HG02763 (cell line): ENCODE results near the gene CNTN1.
"Not testable (repeated sequence)": the region's sequence is repeated elsewhere in the genome, so short reads cannot be mapped to it uniquely, and the experiment has no call there.

ENCODE experiments used
- ATAC-seq: cut with Tn5 transposase; IDR thresholded peaks from one replicate; pipeline ENCODE4 v1.9.1; 2021; ENCODE audit warnings: mild to moderate bottlenecking, moderate library complexity; ENCODE audit not compliant: unreplicated experiment

The CNTN1 gene

DNA sequence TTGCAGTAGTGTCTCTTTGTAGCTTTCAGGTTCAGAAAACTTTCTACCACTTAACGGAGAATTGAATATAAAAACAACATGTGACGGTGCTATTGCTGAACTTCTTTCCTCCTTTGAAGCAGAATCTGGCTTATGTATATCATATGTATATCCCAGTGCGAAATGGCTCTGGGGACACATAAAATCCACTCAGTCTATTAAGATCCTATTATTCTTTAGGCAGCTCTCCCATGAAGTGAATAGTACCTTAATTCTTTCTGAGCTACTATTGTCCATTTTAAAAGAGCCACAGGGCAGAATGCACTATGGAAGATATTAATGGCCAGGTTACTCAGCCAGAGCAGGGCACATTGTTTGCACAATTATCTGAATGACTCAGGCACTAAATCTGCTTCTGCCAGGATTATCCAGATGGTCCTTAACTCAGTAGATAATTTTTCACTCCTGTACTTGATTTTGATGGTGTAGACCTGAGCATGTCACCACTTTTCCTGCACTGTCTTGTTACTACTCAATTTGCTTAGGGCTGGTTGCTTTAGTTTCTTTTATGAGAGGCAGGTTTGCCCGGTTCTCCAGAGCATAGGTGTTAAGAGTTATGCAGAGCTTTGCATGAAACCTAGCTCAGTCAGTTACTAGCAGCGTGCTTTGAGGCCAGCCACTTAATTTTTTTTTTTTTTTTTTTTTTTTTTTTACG lies 5.5 kb downstream of the CNTN1 start:
- no peak for ATAC-seq

DNA sequence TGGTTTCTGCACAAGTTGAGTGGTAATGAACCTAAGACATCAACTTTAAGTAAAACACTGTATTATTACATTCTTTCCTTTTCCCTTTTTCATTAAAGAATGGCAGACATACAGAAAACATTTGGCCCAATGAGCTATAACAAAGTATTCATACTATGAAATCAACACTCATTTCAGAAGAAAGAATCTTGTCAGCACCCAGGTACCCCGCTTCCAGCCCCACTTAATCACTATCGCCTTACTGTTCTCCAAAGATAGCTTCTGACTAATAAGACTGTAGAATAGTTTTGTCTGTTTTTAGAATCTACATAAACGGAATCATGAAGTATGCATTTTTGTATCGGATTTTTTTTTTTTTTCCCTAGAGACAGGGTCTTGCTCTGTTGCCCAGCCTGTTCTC lies 9.5 kb downstream of the CNTN1 start:
- no peak for ATAC-seq

DNA sequence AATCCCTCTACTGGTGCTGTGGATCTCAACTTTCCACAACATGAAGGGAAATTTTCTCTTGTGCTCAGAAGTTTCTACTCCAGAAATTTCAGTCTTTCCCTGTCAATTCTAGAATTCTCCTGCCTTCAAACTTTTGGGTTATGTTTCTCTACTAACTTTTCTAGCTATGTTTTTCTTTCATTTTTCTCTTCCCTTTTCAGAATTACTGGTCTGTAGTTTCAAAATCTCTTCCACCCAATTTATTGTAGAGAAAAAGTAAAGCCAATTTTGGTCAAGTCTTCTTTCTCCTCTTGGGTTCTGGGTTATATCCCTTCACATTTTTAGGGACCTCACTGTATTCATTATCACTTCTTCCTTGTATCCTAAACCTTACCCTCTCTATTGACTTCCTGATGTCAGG lies 18.9 kb downstream of the CNTN1 start:
- no peak for ATAC-seq

DNA sequence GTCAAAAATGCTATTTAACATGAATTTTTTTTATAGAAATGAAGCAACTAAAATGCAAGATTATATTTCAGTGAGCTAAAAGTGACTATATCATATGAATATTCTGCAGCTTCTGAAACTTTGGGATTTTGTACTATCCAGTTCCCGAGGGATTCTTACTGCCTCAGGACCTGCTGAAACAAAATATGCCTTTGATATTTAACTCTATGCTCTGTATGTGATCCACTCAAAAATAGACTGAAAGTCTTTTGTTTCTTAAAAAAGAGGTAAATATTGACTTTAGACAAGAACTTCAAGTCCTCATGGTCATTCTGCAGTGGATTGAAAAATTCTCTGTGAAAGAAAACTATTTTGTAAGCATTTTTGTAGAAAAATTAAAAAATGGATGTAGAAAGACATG lies 22.4 kb downstream of the CNTN1 start:
- ATAC-seq = no peak

DNA sequence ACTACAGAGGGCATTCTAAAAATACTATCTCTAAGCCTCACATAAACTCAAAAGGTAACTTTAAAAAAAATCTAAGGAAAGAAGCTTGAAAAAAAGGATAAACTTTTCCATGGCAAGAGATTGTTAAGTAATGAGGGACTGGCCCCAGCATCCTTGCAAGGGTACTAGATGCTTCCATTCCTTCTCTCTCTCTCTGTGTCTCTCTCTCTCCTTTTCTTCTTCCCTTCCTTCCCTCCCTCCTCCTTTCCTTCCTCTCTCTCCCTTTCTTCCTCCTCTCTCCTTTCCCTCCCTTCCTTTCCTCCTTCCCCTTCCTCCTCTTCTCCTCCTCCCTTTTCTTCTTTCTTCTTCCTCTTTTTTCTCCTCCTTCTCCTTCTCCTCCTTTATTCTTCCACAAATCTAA lies 23.8 kb downstream of the CNTN1 start:
- ATAC-seq = no peak

DNA sequence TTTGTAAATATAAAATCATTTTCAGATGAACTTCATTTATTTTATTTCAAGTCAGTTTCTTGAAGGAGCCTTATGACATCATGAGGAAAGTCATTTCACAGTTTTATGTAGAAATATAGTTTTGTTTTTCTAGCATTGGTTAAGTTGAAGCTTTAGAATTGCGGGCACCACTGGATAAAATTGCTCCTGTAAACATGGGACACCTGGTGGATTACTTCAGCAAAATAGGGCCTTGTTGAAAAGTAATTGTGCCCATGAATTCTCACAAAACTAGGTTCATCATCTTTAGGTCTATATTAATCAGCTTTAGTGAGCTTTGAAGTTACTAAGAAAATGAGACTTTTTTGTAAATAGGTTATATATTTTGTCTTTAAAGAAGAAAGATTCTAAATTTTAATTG lies 25.3 kb downstream of the CNTN1 start:
- ATAC-seq = no peak

DNA sequence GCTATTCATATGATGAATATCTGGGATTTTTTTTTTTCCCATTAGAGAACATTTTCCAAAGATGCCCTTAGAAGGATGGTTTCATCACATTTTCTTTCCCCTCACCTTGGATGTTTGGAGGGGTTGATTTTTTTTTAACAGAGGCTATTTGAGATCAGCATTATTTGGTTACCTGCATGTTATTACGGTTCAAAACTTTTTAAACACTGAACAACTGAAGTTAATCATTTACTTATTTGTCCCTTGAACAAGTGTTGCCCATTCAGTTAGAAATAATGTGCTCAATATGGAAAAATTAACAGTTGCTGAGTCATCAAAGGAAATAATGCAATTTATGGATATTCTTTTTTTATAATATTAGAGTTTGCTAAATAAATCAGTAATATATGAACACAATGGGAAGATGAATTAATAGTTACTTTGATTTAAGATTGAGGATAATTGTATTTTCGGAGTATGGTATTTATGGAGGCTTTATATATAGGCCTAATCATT lies 26.7 kb downstream of the CNTN1 start:
- no peak for ATAC-seq

DNA sequence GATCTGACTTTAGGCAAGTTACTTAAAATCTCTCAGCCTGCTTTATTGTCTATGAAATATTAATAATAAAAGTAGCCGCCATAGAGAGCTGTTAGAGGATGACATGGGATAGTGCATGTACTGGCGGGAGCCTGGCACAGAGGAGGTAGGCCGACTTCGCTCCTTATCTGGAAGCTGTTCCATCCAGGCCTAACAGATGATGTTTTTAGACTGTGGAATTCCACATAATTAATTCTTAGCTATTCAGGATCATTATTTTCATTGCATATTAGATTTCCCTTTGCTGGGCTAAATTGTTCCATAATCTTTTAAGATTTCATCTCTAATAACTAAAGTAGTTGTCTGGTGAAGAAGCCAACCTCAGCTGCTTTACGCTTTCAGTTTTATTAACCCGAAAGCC lies 30.8 kb downstream of the CNTN1 start:
- no peak for ATAC-seq

DNA sequence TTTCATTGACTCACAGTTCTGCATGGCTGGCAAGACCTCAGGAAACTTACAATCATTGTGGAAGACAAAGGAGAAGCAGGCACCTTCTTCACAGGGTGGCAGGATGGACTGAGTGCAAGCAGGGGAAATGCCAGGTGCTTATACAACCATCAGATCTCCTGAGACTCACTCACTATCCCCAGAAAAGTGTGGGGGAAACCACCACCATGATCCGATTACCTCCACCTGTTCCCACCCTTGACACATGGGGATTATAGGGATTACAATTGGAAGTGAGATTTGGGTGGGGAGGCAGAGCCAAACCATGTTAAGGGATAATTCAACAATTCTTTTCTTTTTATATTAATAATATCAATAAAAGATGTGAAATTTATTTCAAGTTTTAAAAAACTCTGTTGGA lies 34.1 kb downstream of the CNTN1 start:
- no peak for ATAC-seq

DNA sequence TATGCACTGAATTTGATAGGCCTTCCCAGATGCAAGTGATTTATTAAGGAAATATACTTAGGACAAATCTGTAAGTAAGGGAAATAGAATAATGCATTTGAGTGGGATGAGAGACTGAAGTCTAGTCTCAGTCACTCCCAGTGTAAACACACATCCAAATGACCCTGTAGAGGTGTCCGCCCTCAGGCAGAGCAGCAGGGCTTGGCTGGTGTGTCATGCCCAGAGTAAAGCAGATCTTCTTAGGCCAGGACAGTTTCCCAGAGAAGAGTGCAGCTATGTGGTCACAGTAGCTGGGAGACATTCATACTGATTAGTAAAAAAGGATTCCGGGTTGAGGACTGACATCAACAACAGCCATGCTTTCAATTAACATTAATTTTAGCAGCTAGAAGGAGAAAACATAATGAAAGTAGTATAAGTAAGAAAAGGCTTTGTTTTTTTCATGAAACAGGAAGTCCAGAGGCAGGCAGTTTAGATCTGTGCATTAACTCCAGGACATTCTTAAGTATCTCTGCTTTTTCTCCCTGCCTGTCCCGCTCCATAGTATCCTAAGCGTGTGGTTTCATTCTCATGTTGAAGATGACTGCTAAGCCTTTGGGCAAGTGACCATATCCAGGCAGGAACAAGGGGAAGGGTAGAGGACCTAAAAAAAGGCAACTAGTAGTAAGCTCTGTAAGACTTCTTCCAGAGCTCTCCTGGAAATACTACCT lies 35.7 kb downstream of the CNTN1 start:
- ATAC-seq = no peak

DNA sequence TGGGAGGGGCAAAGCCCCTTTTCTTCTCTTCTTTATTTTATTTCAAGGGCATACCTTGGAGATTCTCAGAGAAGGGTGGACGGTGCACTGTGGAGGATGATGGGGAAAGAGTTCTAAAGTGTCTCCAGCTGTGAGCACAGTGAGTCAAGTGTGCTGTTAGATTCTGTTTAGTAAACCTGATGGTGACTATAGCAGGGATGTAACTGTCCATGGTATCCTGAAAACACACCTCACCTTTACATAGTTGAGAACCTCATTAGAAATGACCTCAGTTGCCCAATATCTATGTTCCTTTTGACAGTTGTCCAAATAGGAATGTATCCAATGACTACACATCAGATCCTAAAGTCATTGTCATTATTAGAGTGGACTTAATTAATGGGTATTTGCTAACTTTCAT lies 38.0 kb downstream of the CNTN1 start:
- ATAC-seq = no peak

DNA sequence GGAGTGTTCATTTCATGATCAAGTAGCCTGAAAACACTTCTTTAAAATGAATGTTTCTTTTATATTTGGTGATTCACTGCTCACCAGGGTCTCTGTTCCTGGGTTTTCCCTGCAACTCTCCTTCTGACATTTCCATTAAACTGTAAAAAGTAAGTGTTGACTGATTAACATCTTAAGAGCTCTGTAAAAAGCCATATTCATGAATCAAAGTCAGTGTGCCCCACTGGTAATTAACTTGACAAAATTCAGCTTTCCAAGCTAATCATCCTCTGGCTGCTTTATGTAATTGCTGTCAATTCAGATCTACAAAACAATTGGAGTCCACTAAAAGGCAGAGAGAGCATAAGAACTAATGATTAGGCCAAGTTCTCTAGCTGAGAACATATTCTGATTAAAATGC lies 41.6 kb downstream of the CNTN1 start:
- ATAC-seq = no peak

DNA sequence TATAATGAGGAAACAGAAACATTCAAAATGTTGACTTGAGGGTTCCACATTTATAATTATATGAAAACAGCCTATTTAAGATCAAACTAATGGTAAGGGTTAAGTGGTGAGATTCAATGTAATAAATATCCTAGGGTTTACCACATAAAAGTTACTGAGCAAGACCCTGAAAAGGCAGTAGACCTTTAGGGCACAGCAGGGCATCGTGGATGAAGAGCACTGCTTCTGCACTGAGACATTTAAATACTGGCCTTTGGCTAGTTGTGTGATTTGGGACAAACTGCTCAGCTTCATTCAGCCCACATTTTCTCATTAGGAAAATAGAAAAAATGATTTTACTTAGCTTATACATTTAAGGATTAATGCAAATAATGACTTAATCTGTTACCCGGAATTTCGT lies 42.0 kb downstream of the CNTN1 start:
- ATAC-seq = no peak

DNA sequence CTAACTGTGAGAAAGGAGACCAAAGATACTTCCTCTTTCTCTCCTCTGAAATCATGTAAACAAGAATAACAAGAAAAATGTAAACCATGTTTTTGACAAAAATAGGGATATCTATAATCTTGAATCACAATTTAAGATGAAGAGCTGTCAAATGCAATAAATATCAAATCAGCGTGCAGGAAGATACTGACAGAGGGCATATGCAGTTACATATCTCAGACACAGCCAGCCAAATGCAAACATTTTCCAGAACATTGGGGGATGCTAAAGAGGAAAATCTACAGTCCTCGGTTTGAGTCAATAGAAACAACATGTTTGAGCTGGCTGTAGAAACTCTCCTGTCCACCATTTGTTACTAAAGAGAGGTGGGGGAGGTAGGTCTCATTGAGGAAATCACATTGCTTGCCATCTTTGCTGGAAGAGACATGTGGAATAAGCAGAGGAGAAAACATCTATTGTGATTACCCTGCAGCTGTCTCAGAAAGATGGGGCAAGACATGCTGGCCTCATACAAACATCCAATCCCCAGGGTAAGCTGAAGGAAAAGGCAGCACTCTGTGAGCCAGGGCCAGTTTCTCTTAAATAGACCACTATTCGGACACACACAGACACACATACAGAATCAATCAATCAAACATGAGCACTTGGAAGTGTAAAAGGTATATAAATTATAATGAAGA lies 43.5 kb downstream of the CNTN1 start:
- ATAC-seq = no peak

DNA sequence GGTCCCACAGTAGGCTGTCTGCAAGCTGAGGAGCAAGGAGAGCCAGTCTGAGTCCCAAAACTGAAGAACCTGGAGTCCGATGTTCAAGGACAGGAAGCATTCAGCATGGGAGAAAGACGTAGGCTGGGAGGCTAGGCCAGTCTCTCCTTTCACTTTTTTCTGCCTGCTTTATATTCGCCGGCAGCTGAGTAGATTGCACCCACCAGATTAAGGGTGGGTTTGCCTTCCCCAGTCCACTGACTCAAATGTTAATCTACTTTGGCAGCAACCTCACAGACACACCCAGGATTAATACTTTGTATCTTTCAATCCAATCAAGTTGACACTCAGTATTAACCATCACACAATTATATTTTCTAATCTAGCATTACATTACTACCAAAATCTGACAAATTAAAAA lies 45.2 kb downstream of the CNTN1 start:
- ATAC-seq = not testable (repeated sequence)

DNA sequence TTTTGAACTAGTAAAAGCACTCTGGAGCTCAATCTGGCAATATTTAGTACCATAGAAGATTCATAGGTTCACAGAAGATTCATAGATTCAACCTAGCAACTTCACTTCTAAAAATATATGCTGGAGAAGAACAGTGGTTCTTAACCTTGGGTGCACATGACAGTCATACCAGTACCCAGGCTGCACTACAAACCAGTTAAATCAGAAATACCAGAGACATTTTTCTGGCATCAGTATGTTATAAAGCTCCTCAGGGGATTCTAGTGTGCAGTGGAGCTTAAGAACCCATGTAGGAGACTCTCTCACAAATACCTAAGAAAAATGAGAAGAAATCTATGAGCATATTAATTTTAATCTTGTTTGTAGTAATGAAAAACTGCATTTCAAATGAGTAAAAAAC lies 46.6 kb downstream of the CNTN1 start:
- ATAC-seq = no peak

DNA sequence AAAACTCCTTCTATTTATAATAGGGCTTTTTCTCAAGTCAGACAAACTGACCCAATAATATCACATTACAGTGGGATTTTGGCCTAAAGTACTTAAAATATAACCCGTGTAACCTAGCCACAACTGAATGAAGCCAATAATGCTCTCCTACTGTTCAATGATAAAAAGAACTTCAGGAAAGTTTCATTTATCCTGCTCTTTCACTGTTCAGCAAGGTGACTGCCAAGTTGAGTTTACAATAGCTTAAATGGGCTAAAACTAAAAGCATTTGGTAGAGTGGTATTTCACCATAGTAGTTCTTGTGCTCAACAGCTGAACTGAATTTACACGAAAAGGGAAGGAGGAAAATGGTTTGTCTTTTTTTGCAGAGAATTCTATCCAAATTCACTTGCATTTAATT lies 49.8 kb downstream of the CNTN1 start:
- ATAC-seq = no peak

DNA sequence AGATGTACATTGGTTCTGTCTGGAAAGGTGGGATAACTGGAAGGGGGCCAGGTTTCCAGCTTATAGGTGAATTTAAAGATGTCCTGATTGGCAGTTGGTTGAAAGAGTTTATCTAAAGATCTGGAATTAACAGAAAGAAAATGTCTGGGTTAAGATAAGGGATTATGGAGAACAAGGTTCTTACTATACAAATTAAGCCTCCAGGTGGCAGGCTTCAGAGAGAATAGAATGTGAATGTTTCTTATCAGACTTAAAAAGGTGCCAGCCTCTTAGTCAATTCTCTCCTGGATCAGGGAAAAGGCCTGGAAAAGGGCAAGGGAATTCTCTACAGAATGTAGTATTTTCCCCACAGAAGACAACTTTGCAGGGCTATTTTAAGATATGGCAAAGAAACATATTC lies 53.1 kb downstream of the CNTN1 start:
- ATAC-seq = no peak

DNA sequence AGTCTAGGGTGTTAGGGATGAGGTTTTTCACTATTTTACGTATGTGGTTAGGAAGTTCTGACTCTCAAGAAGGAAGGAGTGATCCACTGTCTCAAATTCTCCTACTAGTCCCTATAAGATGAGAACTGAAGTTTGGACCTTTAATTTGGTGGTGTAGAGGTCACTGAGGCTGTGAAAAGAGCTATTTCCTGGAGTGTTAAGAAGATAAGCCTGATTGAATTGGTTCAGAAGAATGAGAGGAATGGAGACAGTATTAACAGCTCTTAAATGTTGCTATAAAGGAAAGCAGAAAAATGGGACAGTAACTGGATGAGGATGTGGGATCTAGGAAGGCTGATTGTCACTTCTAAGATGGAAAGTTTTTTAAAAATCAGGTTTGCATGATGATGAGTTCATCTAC lies 57.6 kb downstream of the CNTN1 start:
- no peak for ATAC-seq

DNA sequence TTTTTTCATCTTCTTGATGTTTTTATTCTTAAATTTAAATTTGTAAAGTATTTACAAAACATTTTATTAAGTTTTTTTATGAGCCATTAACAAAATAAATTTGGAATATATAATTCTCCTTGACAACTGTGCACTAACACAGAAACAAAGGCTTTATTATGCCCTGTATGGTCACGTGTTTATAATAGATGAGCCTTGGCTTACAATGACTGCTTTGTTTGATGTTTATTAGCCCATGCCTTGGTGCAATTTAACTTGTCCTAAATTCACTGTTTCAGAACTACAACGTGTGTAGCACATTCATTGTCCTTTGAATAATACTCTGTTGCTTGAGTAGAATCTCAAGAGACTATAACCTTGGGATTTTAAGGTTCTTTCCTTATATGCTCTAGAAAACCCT lies 59.8 kb downstream of the CNTN1 start:
- ATAC-seq = no peak

DNA sequence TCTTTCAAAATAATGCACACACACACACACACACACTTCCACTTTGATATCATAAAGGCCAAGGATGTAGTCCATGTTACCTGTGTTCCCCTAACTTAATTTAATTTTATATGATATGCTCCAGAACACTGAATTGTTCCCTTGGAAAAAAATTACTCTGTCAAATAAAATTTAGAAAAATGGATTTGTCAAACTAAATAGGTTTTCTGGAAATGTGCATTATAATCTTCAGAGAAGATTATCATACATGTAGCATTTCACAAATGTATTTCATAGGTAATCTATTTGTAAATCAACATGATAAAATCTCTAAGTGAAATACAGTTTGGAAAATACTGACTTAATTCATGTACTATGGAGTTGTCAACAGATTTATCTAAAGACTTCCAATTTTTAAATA lies 68.6 kb downstream of the CNTN1 start:
- no peak for ATAC-seq

DNA sequence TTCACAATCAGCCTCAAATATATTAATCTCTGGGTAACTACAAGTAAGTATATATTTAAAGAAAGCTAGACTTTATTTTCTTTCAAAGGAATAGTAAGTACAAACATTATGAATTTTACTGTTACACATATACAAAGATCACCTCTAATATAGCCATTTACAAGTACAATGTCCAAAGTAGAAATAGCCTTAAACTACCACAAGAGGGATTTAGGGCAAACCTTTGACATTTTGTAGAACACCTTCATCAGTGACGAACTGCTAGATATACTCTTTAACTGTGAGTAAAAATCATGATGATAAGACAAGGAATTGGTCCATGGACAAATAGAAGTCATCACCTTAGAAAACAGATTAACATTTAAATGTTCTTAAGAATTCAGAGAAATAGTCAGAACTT lies 69.8 kb downstream of the CNTN1 start:
- ATAC-seq = no peak
